Ureter (tissue), 1 donor: ENCODE results near the gene MGLL. TPM values are rescaled to one million over a fixed set of nuclear protein-coding genes. Genes with fewer than 3 reads are reported as not detected.
"Not testable (repeated sequence)": the region's sequence is repeated elsewhere in the genome, so short reads cannot be mapped to it uniquely, and the experiment has no call there.

ENCODE experiments used
- DNase-seq: peaks from one replicate; pipeline ENCODE4 v3.0.0-alpha.2; 2020; ENCODE audit warnings: low spot score
- total RNA-seq: library from RNA; stranded (reverse); gene quantifications from one replicate; pipeline ENCODE4 v1.2.4, GENCODE V29; 2023
- donor health status: DM: yes; HTN: yes; CAD: no.

Gene MGLL
- total RNA-seq, 1 donor from 2014 or later: 75.1 TPM

GRCh38 chr3:127690823-127691452 lies 131.4 kb downstream of the MGLL start:
- no peak for DNase-seq

- DNase-seq: no peak
Measured at GRCh38 chr3:127690106-127690505, 132.2 kb downstream of the MGLL start.

- DNase-seq: no peak
Measured at GRCh38 chr3:127689266-127689860, 133.0 kb downstream of the MGLL start.

- no peak for DNase-seq
Measured at GRCh38 chr3:127688416-127689265, 133.7 kb downstream of the MGLL start.

GRCh38 chr3:127688022-127688415 lies 134.3 kb downstream of the MGLL start:
- no peak for DNase-seq

- DNase-seq: no peak
Measured at GRCh38 chr3:127687228-127687737, 135.0 kb downstream of the MGLL start.

- no peak for DNase-seq
Measured at GRCh38 chr3:127686512-127686894, 135.8 kb downstream of the MGLL start.

- DNase-seq: no peak
Measured at GRCh38 chr3:127685708-127686511, 136.4 kb downstream of the MGLL start.

- no peak for DNase-seq
Measured at GRCh38 chr3:127684871-127685707, 137.2 kb downstream of the MGLL start.

- DNase-seq: peak; percentile 38
Measured at GRCh38 chr3:127682561-127682960, 139.8 kb downstream of the MGLL start.

- not testable (repeated sequence) for DNase-seq
Measured at GRCh38 chr3:127682175-127682554, 140.2 kb downstream of the MGLL start.

- DNase-seq: peak; percentile 38
Measured at GRCh38 chr3:127680798-127681221, 141.5 kb downstream of the MGLL start.

- peak; percentile 32 for DNase-seq
Measured at GRCh38 chr3:127680146-127680661, 142.1 kb downstream of the MGLL start.

- peak; percentile 40 for DNase-seq
Measured at GRCh38 chr3:127679534-127680145, 142.7 kb downstream of the MGLL start.

- DNase-seq: peak; percentile 36
Measured at GRCh38 chr3:127678611-127679533, 143.4 kb downstream of the MGLL start.

- peak; percentile 13 for DNase-seq
Measured at GRCh38 chr3:127678315-127678599, 144.1 kb downstream of the MGLL start.

- peak; percentile 32 for DNase-seq
Measured at GRCh38 chr3:127677541-127678314, 144.6 kb downstream of the MGLL start.

GRCh38 chr3:127676921-127677351 lies 145.4 kb downstream of the MGLL start:
- DNase-seq: peak; percentile 41
